IMR-90 (cell line): ENCODE measurements around the gene MOB4. TPM values are rescaled to one million over a fixed set of nuclear protein-coding genes. Genes with fewer than 3 reads are reported as not detected.

Experiments used
- ATAC-seq: fragments of 200-7000 bp; cut with Tn5 transposase; 2 replicates; pipeline ENCODE4 v1.9.1; 2020; ENCODE audit warnings: low read depth, mild to moderate bottlenecking, moderate library complexity
- BruUV-seq: library from RNA; stranded (reverse); fragments of 400-500 nt; replicated peaks from 2 replicates; lab custom pipeline; 2021; lab: Mats Ljungman, UMichigan
- CTCF ChIA-PET: fragments of 300-600 bp; formaldehyde crosslinking; extraction: SDS; loops from one replicate; lab custom pipeline; 2021; ENCODE audit warnings: antibody characterized with exemption; lab: Yijun Ruan, JAX
- POLR2A ChIA-PET: fragments of 300-600 bp; sonication (Branson Sonifier 250); formaldehyde crosslinking; loops from one replicate; lab custom pipeline; 2022; ENCODE audit warnings: antibody characterized with exemption; ENCODE audit not compliant: unreplicated experiment; lab: Charles Lee
- DNase-seq: peaks from one replicate; pipeline ENCODE4 v3.0.0; 2013
- H2AFZ ChIP-seq: replicated peaks from 2 replicates; pipeline ENCODE3; 2013; ENCODE audit warnings: low read length, mild to moderate bottlenecking; ENCODE audit not compliant: poor library complexity
- H2AK5ac ChIP-seq: 2 replicates; pipeline ENCODE4 v1.6.1; 2013; ENCODE audit warnings: low read depth, low read length, inconsistent platforms
- H2AK9ac ChIP-seq: replicated peaks from 2 replicates; pipeline ENCODE3; 2013; ENCODE audit warnings: mild to moderate bottlenecking, low read depth, low read length, moderate library complexity; ENCODE audit not compliant: poor library complexity
- H2BK120ac ChIP-seq: 2 replicates; pipeline ENCODE4 v1.6.1; 2013; ENCODE audit warnings: low read depth, low read length, inconsistent platforms
- H2BK15ac ChIP-seq: 3 replicates; pipeline ENCODE4 v1.6.1; 2013; ENCODE audit warnings: low read depth, low read length, inconsistent platforms
- H2BK20ac ChIP-seq: 2 replicates; pipeline ENCODE4 v1.6.1; 2013; ENCODE audit warnings: low read depth, mild to moderate bottlenecking, inconsistent platforms, low read length, moderate library complexity
- H2BK5ac ChIP-seq: 2 replicates; pipeline ENCODE4 v1.6.1; 2013; ENCODE audit warnings: mild to moderate bottlenecking, low read depth, low read length, inconsistent platforms; ENCODE audit not compliant: poor library complexity, severe bottlenecking
- H3K14ac ChIP-seq: replicated peaks from 2 replicates; pipeline ENCODE4 v1.6.1; 2013; ENCODE audit warnings: low read depth, low read length, inconsistent platforms
- H3K18ac ChIP-seq: 2 replicates; pipeline ENCODE4 v1.6.1; 2013; ENCODE audit warnings: low read depth, low read length, control low read depth
- H3K23ac ChIP-seq: 2 replicates; pipeline ENCODE4 v1.6.1; 2013; ENCODE audit warnings: low read depth, low read length, inconsistent platforms
- H3K27ac ChIP-seq: 2 replicates; pipeline ENCODE4 v1.5.1; 2013; ENCODE audit warnings: mild to moderate bottlenecking, control low read depth, low read length; ENCODE audit not compliant: insufficient read depth
- H3K27me3 ChIP-seq: 2 replicates; pipeline ENCODE4 v1.6.1; 2013; ENCODE audit warnings: low read length; ENCODE audit not compliant: control insufficient read depth, insufficient read depth
- H3K36me3 ChIP-seq: 2 replicates; pipeline ENCODE4 v1.6.1; 2013; ENCODE audit warnings: low read length, mixed read lengths; ENCODE audit not compliant: control insufficient read depth, insufficient read depth
- H3K4ac ChIP-seq: 2 replicates; pipeline ENCODE4 v1.6.1; 2013; ENCODE audit warnings: low read depth, low read length, inconsistent platforms
- H3K4me1 ChIP-seq: 2 replicates; pipeline ENCODE4 v1.6.1; 2013; ENCODE audit warnings: low read length, mixed read lengths; ENCODE audit not compliant: control insufficient read depth, insufficient read depth
- H3K4me2 ChIP-seq: 2 replicates; pipeline ENCODE4 v1.6.1; 2013; ENCODE audit warnings: low read depth, mild to moderate bottlenecking, control low read depth, low read length, moderate library complexity
- H3K4me3 ChIP-seq: 2 replicates; pipeline ENCODE4 v1.5.1; 2013; ENCODE audit warnings: low read depth, mild to moderate bottlenecking, control low read depth, low read length, moderate library complexity; ENCODE audit not compliant: insufficient read depth
- H3K56ac ChIP-seq: 2 replicates; pipeline ENCODE4 v1.6.1; 2013; ENCODE audit warnings: low read length, inconsistent platforms; ENCODE audit not compliant: insufficient read depth; ENCODE audit errors: extremely low read depth
- H3K79me1 ChIP-seq, 2 experiments: 2 replicates each; pipeline ENCODE4 v1.6.1; 2013; ENCODE audit warnings: low read length in 2 of 2, inconsistent platforms in 1 of 2, low read depth in 1 of 2
- H3K9ac ChIP-seq: 2 replicates; pipeline ENCODE4 v1.6.1; 2013; ENCODE audit warnings: low read depth, low read length, control low read depth
- H3K9me1 ChIP-seq: 2 replicates; pipeline ENCODE4 v1.6.1; 2013; ENCODE audit warnings: low read length, inconsistent platforms; ENCODE audit not compliant: insufficient read depth
- H3K9me3 ChIP-seq: 2 replicates; pipeline ENCODE4 v1.6.1; 2013; ENCODE audit warnings: low read length; ENCODE audit not compliant: control insufficient read depth, insufficient read depth
- H4K20me1 ChIP-seq: 2 replicates; pipeline ENCODE4 v1.6.1; 2013; ENCODE audit warnings: low read length, inconsistent platforms; ENCODE audit not compliant: insufficient read depth
- H4K5ac ChIP-seq: 2 replicates; pipeline ENCODE4 v1.6.1; 2013; ENCODE audit warnings: mild to moderate bottlenecking, low read depth, low read length, control low read depth
- H4K8ac ChIP-seq, 2 experiments: 2 replicates each; pipeline ENCODE4 v1.6.1; 2013; ENCODE audit warnings: low read depth in 2 of 2, low read length in 2 of 2, control low read depth in 1 of 2, inconsistent platforms in 1 of 2
- H4K91ac ChIP-seq: 2 replicates; pipeline ENCODE4 v1.6.1; 2013; ENCODE audit warnings: low read depth, low read length, inconsistent platforms; ENCODE audit not compliant: insufficient read depth
- BHLHE40 ChIP-seq: fragments of 150-350 bp; IDR thresholded peaks from 2 replicates; pipeline ENCODE4 v1.6.1; 2016; ENCODE audit warnings: mild to moderate bottlenecking, low read depth, low read length
- CEBPB ChIP-seq: IDR thresholded peaks from 2 replicates; pipeline ENCODE4 v1.6.1; 2012; ENCODE audit warnings: low read depth, low read length, improper control_type of control experiment
- CHD1 ChIP-seq: IDR thresholded peaks from 2 replicates; pipeline ENCODE4 v1.6.1; 2012; ENCODE audit warnings: low read depth, low read length, improper control_type of control experiment
- CTCF ChIP-seq: conservative IDR thresholded peaks from 2 replicates; pipeline ENCODE4 v1.5.1; 2012; ENCODE audit warnings: mild to moderate bottlenecking, low read depth, low read length, improper control_type of control experiment
- ELK1 ChIP-seq: fragments of 150-350 bp; IDR thresholded peaks from 2 replicates; pipeline ENCODE4 v1.6.1; 2016; ENCODE audit warnings: low read depth, mild to moderate bottlenecking, low read length, moderate library complexity, borderline replicate concordance
- FOS ChIP-seq: fragments of 150-350 bp; IDR thresholded peaks from 2 replicates; pipeline ENCODE4 v1.6.1; 2016; ENCODE audit warnings: low read depth, low read length
- MAFK ChIP-seq: IDR thresholded peaks from 2 replicates; pipeline ENCODE4 v1.6.1; 2012; ENCODE audit warnings: low read depth, low read length, improper control_type of control experiment
- MAZ ChIP-seq: IDR thresholded peaks from 2 replicates; pipeline ENCODE4 v1.6.1; 2012; ENCODE audit warnings: low read depth, mild to moderate bottlenecking, low read length, improper control_type of control experiment, moderate library complexity, borderline replicate concordance
- MXI1 ChIP-seq: IDR thresholded peaks from 2 replicates; pipeline ENCODE4 v1.6.1; 2012; ENCODE audit warnings: low read depth, mild to moderate bottlenecking, low read length, moderate library complexity, borderline replicate concordance
- NFE2L2 ChIP-seq: fragments of 150-350 bp; IDR thresholded peaks from 2 replicates; pipeline ENCODE4 v1.6.1; 2016; ENCODE audit warnings: low read depth, mild to moderate bottlenecking, low read length
- POLR2A ChIP-seq: IDR thresholded peaks from 2 replicates; pipeline ENCODE4 v1.6.1; 2012; ENCODE audit warnings: mild to moderate bottlenecking, low read depth, low read length
- RAD21 ChIP-seq: IDR thresholded peaks from 2 replicates; pipeline ENCODE4 v1.6.1; 2012; ENCODE audit warnings: low read length, improper control_type of control experiment
- RCOR1 ChIP-seq: IDR thresholded peaks from 2 replicates; pipeline ENCODE4 v1.6.1; 2012; ENCODE audit warnings: mild to moderate bottlenecking, low read length, improper control_type of control experiment; ENCODE audit not compliant: insufficient replicate concordance
- RFX5 ChIP-seq: IDR thresholded peaks from 2 replicates; pipeline ENCODE4 v1.8.0; 2012; ENCODE audit warnings: low read depth, mild to moderate bottlenecking, low read length, moderate library complexity
- SMC3 ChIP-seq: fragments of 150-350 bp; IDR thresholded peaks from 2 replicates; pipeline ENCODE4 v1.6.1; 2016; ENCODE audit warnings: low read depth, mild to moderate bottlenecking, antibody characterized with exemption, low read length, moderate library complexity
- USF2 ChIP-seq: fragments of 150-350 bp; IDR thresholded peaks from 2 replicates; pipeline ENCODE4 v1.6.1; 2017; ENCODE audit warnings: mild to moderate bottlenecking, antibody characterized with exemption, low read length, low read depth
- WGBS, 2 experiments: methylation state at CpG; one replicate each; pipeline versions ENCODE4 v1.1.5 to v1.1.7; 2013; ENCODE audit warnings: missing lambda C conversion rate in 2 of 2; ENCODE audit not compliant: insufficient read length in 1 of 2; ENCODE audit errors: extremely low coverage in 2 of 2; 5-methylcytosine and 5-hydroxymethylcytosine counted together
- dilution Hi-C: fragments of 300-500 bp; cut with HindIII; formaldehyde crosslinking; loops from one replicate; pipeline ENCODE4 v1.14.3; 2018; ENCODE audit warnings: low sequenced_read_pairs; ENCODE audit not compliant: unreplicated experiment
- in situ Hi-C: fragments of 300-500 bp; cut with MboI; formaldehyde crosslinking; loops from 3 replicates; pipeline ENCODE4 v1.14.3; 2019; ENCODE audit warnings: low sequenced_read_pairs, inconsistent platforms, mixed read lengths
- intact Hi-C: fragments of 100-400 bp; cut with micrococcal nuclease; formaldehyde crosslinking; loops from 2 replicates; pipeline ENCODE4 v1.10.0; 2022
- polyA plus RNA-seq, 3 experiments: library from polyadenylated mRNA; depleted of rRNA; stranded (reverse); fragments of >200 nt; gene quantifications; 2 replicates each; pipeline ENCODE4 v1.2.3, GENCODE V29; 2012; ENCODE audit warnings: low replicate concordance in 1 of 3
- total RNA-seq: library from RNA; depleted of rRNA; stranded (reverse); fragments of >200 nt; gene quantifications from 2 replicates; pipeline ENCODE4 v1.2.3, GENCODE V29; 2012

The MOB4 gene
- total and polyA plus RNA-seq, 2 of the 4 experiments (the other 2 are of a cell fraction): 34.8 to 36.0 TPM

GRCh38 chr2:197516393-197516761 lies 511 bp downstream of the MOB4 start:
- no TSS peak for BruUV-seq
- dilution Hi-C loops: no loop called here
- H3K4ac ChIP-seq: peak overlapping the region; percentile 88

More at GRCh38 chr2:197516393-197516761, 511 bp downstream of the MOB4 start:
- H2AK9ac ChIP-seq: peak overlapping the region; percentile 99
- no peak overlapping the region for H3K18ac ChIP-seq
- peaks cover 0 to 10% of the 10 kb centered on the region in 2 experiments; a peak in 1 of 4 replicates for H3K79me1 ChIP-seq
- ATAC-seq (peak; percentile 8), DNase-seq (peak; percentile 29)
- peaks cover 2% of the 10 kb centered on the region; the same call in 1 of the 2 replicates for H3K36me3 ChIP-seq
- 0% methylated on average over 6 of the region's 17 CpGs; no CpG with 5 or more reads in 1 of the 2 experiments for WGBS, 2 experiments
- peak overlapping the region; percentile 82 for H3K23ac ChIP-seq
- H2BK5ac ChIP-seq: peak overlapping the region; percentile 93
- intact Hi-C loops: loop anchor here (5.0 kb wide), 2 partner anchors 156 to 191 kb away; partner anchors contain the start of gene MARS2
- H4K5ac ChIP-seq: peak overlapping the region; percentile 50
- H4K8ac ChIP-seq: peak overlapping the region; percentile 42 to 85
- H3K27ac ChIP-seq: peak overlapping the region; percentile 93
- peak overlapping the region; percentile 83 for H3K56ac ChIP-seq
- H3K9me1 ChIP-seq: no peaks in the 10 kb centered on the region
- no peaks in the 10 kb centered on the region for H3K9me3 ChIP-seq
- H4K20me1 ChIP-seq: peaks cover 4% of the 10 kb centered on the region; the same call in 1 of the 2 replicates
- peaks cover 4% of the 10 kb centered on the region; the same call in 1 of the 2 replicates for H3K4me1 ChIP-seq
- H3K27me3 ChIP-seq: no peaks in the 10 kb centered on the region
- ChIA-PET CTCF (interaction anchor here (0.6 to 0.7 kb wide), 2 partner anchors 9 to 26 kb away, joined by 3 to 4 read pairs; no protein-coding TSS in a partner anchor), POLR2A (interaction anchor here (0.6 to 0.7 kb wide), 3 partner anchors 17 to 52 kb away, joined by 3 to 4 read pairs (median 4); partner anchors contain the start of genes HSPD1 and HSPE1)
- H3K4me2 ChIP-seq: peak overlapping the region; percentile 82
- H2BK15ac ChIP-seq: no peak overlapping the region
- no peak overlapping the region for H2BK20ac ChIP-seq
- H3K14ac ChIP-seq: peak overlapping the region; percentile 88
- H4K91ac ChIP-seq: peak overlapping the region; percentile 66
- H3K4me3 ChIP-seq: peak overlapping the region; percentile 80
- H3K9ac ChIP-seq: peak overlapping the region; percentile 92
- TF ChIP-seq CHD1 (no peak), NFE2L2 (no peak), ELK1 (no peak), MAZ (no peak), RFX5 (no peak), USF2 (no peak), BHLHE40 (no peak), POLR2A (no peak), RCOR1 (no peak), FOS (no peak), CEBPB (no peak), CTCF (no peak), MAFK (no peak), SMC3 (no peak), RAD21 (no peak), MXI1 (no peak)
- peak overlapping the region; percentile 74; the same call in 1 of the 2 replicates for H2AK5ac ChIP-seq
- H2BK120ac ChIP-seq: no peak overlapping the region
- in situ Hi-C loops: loop anchor here (10.0 kb wide), 1 partner anchor 188 kb away; the partner anchor contains the start of gene MARS2
- H2AFZ ChIP-seq: peak overlapping the region; percentile 95
